Natural killer cell (primary cell): ENCODE data around the gene CALR3. TPM values are rescaled to one million over a fixed set of nuclear protein-coding genes. Genes with fewer than 3 reads are reported as not detected.

Experiments
- ATAC-seq, 3 donors: fragments of 150-1000 bp in 2 of 3; fragments of 200-7000 bp in 1 of 3; cut with Tn5 transposase; 1 replicate in 1 of 3; 2 replicates in 2 of 3; pipeline ENCODE4 v1.10.0; 2021; ENCODE audit warnings: mild to moderate bottlenecking in 2 of 3, moderate library complexity in 2 of 3
- DNase-seq, 2 donors: peaks; one replicate each; pipeline versions ENCODE4 v3.0.0 to v3.0.0-alpha.2; 2013 to 2021; ENCODE audit warnings: mixed read lengths in 1 of 2
- H3K27ac ChIP-seq: one replicate; pipeline ENCODE4 v1.5.1; 2013; ENCODE audit warnings: mild to moderate bottlenecking, low read length
- H3K27me3 ChIP-seq: one replicate; pipeline ENCODE4 v1.6.1; 2013; ENCODE audit warnings: low read length; ENCODE audit not compliant: control insufficient read depth, insufficient read depth
- H3K36me3 ChIP-seq: one replicate; pipeline ENCODE4 v1.6.1; 2013; ENCODE audit warnings: low read length; ENCODE audit not compliant: control insufficient read depth, insufficient read depth
- H3K4me1 ChIP-seq: one replicate; pipeline ENCODE4 v1.6.1; 2013; ENCODE audit warnings: low read length; ENCODE audit not compliant: control insufficient read depth, insufficient read depth
- H3K4me3 ChIP-seq: one replicate; pipeline ENCODE4 v1.5.1; 2013; ENCODE audit warnings: low read length
- H3K9me3 ChIP-seq: one replicate; pipeline ENCODE4 v1.6.1; 2013; ENCODE audit warnings: low read length; ENCODE audit not compliant: control insufficient read depth, insufficient read depth
- H3K27ac Mint-ChIP-seq, 2 donors: one replicate each; pipeline ENCODE4 v1.8.0; 2022; ENCODE audit warnings: mild to moderate bottlenecking in 2 of 2, mixed read lengths in 2 of 2, moderate library complexity in 1 of 2
- H3K27me3 Mint-ChIP-seq, 2 donors: one replicate each; pipeline ENCODE4 v1.8.0; 2022; ENCODE audit warnings: low read depth in 2 of 2, mixed read lengths in 2 of 2
- H3K36me3 Mint-ChIP-seq: one replicate; pipeline ENCODE4 v1.8.0; 2022; ENCODE audit warnings: mixed read lengths
- H3K4me1 Mint-ChIP-seq, 2 donors: one replicate each; pipeline ENCODE4 v1.8.0; 2022; ENCODE audit warnings: mixed read lengths in 2 of 2
- H3K4me3 Mint-ChIP-seq: one replicate; pipeline ENCODE4 v1.8.0; 2022; ENCODE audit warnings: mild to moderate bottlenecking, moderate library complexity, mixed read lengths
- H3K9me3 Mint-ChIP-seq, 2 donors: one replicate each; pipeline ENCODE4 v1.8.0; 2022; ENCODE audit warnings: mixed read lengths in 2 of 2
- WGBS: methylation state at CpG from one replicate; pipeline ENCODE4 v1.1.7; 2013; ENCODE audit warnings: missing lambda C conversion rate; ENCODE audit not compliant: insufficient coverage; 5-methylcytosine and 5-hydroxymethylcytosine counted together
- intact Hi-C: fragments of 100-400 bp; cut with micrococcal nuclease; formaldehyde crosslinking; loops from one replicate; pipeline ENCODE4 v1.14.2; 2022
- total RNA-seq, 4 donors: library from RNA; stranded (reverse); fragments of 120-200 nt in 1 of 4; gene quantifications; one replicate each; pipeline versions ENCODE4 v1.2.3 to v1.2.4, GENCODE V29; 2013 to 2022
- TF ChIP-seq, protein P1 (sequence below): fragments of 200-600 bp; IDR thresholded peaks from one replicate; pipeline ENCODE4 v1.8.0; 2022; ENCODE audit warnings: antibody characterized with exemption

CALR3 gene
- total RNA-seq, 3 donors from 2014 or later (not counting 1 experiment from before 2014, with no cell fraction given): not detected

DNA sequence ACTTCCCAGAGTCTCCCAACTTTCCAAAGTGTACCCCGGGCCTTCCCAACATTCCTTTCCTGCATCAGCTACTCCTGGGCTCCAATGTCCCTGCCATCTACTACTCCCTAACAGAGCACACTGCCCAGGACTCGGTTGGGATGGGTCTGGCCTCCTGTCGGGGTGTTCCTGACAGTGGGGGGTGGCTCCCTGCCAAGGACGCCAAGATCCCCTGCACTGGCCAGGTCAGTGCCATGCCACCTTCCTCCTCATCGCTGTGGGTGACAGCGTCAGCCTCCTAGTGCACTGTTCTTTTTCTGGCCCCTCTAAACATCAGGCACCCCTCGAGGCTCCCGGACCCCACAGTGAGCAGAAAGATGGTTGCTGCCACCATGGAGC, 38.0 kb downstream of the CALR3 start:
- H3K36me3 Mint-ChIP-seq: no peaks in the 10 kb centered on the region
- intact Hi-C loops: no loop called here
- peaks cover 67 to 75% of the 10 kb centered on the region in 2 donors for H3K4me1 Mint-ChIP-seq
- no peak overlapping the region for H3K4me3 Mint-ChIP-seq
- ATAC-seq: no peak
- no peaks in the 10 kb centered on the region for H3K9me3 Mint-ChIP-seq
- TF ChIP-seq, protein P1, sequence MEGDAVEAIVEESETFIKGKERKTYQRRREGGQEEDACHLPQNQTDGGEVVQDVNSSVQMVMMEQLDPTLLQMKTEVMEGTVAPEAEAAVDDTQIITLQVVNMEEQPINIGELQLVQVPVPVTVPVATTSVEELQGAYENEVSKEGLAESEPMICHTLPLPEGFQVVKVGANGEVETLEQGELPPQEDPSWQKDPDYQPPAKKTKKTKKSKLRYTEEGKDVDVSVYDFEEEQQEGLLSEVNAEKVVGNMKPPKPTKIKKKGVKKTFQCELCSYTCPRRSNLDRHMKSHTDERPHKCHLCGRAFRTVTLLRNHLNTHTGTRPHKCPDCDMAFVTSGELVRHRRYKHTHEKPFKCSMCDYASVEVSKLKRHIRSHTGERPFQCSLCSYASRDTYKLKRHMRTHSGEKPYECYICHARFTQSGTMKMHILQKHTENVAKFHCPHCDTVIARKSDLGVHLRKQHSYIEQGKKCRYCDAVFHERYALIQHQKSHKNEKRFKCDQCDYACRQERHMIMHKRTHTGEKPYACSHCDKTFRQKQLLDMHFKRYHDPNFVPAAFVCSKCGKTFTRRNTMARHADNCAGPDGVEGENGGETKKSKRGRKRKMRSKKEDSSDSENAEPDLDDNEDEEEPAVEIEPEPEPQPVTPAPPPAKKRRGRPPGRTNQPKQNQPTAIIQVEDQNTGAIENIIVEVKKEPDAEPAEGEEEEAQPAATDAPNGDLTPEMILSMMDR: no peak
- 56% methylated on average over 8 of the region's 8 CpGs for WGBS
- DNase-seq: no peak
- H3K4me1 ChIP-seq: peaks cover 54% of the 10 kb centered on the region
- no peaks in the 10 kb centered on the region for H3K27me3 Mint-ChIP-seq
- peak overlapping the region; percentile 21 to 78 for H3K27ac Mint-ChIP-seq
- H3K9me3 ChIP-seq: no peaks in the 10 kb centered on the region
- no peak overlapping the region for H3K4me3 ChIP-seq
- no peaks in the 10 kb centered on the region for H3K27me3 ChIP-seq
- no peak overlapping the region for H3K27ac ChIP-seq
- H3K36me3 ChIP-seq: no peaks in the 10 kb centered on the region

DNA sequence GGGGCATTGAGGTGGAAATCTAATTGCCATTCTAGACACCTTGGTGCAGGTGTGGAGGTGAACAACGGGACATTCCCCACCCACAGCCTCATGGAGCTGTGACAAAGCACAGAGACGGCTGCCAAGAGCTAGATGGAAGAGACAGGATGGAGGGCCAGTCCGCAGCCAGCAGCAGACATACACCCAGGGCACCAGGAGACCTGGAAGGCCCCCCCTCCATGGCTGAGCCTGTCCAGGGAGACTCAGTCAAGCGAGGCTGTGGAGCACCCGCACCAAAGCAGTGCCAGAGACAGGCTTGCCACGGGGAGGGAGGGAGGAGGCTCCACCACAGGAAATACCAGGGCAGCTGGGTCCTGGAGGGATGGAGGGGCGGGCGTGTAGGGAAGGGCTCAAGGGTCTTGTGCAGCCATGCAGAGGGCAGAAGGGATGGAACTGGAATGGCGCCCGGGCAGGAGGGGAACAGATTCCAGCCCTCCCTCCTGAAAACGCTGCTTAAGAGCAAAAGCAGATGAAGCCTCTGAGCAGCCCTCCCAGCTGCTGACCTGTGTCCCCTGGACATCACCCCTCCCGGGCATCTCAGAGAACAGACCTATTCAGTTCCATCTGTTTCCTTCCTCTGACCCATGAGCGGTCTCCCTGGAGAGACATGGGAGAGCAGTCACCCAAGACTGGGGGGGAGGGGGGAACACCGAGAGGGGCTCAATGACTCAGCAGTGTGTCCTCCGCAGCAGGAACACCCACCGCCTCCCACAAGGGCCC, 38.6 kb downstream of the CALR3 start:
- no peak overlapping the region for H3K27ac ChIP-seq
- Mint-ChIP-seq H3K36me3 (no peaks in the 10 kb centered on the region), H3K4me1 (peaks cover 62 to 70% of the 10 kb centered on the region in 2 donors), H3K27me3 (no peaks in the 10 kb centered on the region), H3K4me3 (peak overlapping the region; percentile 78), H3K9me3 (no peaks in the 10 kb centered on the region), H3K27ac (peak overlapping the region; percentile 73 to 78)
- H3K27me3 ChIP-seq: no peaks in the 10 kb centered on the region
- no peak for DNase-seq
- intact Hi-C loops: no loop called here
- H3K9me3 ChIP-seq: no peaks in the 10 kb centered on the region
- TF ChIP-seq, protein P1: no peak
- H3K4me1 ChIP-seq: peaks cover 50% of the 10 kb centered on the region
- H3K36me3 ChIP-seq: no peaks in the 10 kb centered on the region
- H3K4me3 ChIP-seq: no peak overlapping the region
- 26% methylated on average over 16 of the region's 16 CpGs for WGBS
- peak; percentile 22 to 38 (median 28) for ATAC-seq

DNA sequence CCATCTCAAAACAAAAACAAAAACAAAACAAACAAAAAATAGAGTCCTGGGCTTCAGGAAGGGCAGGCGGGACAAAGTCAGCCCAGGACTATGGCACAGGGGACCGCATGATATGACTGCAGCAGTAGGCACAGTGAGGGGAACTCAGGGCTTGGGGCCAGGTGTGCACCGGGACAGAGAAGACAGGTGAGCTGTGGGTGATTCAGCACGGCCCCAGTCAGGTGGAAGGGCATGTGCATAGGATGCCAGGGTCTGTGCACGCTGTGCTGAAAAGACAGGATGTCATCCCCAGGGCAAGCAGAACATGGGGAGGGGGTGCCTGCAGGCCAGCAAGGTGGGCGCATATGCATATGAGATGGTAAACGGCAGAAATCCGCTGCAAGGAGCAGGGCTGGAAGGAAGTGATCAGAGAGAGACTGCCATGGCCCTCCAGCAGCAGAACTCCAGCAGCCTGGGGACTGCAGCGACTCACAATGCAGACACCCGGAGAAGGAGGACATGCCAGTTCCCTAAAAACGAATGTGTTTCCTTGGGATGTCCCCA, 39.2 kb downstream of the CALR3 start:
- H3K27me3 ChIP-seq: no peaks in the 10 kb centered on the region
- H3K27ac ChIP-seq: no peak overlapping the region
- H3K27ac Mint-ChIP-seq: peak overlapping the region; percentile 73 to 78
- peaks cover 50% of the 10 kb centered on the region for H3K4me1 ChIP-seq
- WGBS: 55% methylated on average over 11 of the region's 11 CpGs
- no peaks in the 10 kb centered on the region for H3K9me3 ChIP-seq
- intact Hi-C loops: no loop called here
- TF ChIP-seq, protein P1: no peak
- DNase-seq (no peak), ATAC-seq (no peak)
- peak overlapping the region; percentile 78 for H3K4me3 Mint-ChIP-seq
- H3K36me3 Mint-ChIP-seq: no peaks in the 10 kb centered on the region
- no peaks in the 10 kb centered on the region for H3K9me3 Mint-ChIP-seq
- no peak overlapping the region for H3K4me3 ChIP-seq
- H3K4me1 Mint-ChIP-seq: peaks cover 55 to 63% of the 10 kb centered on the region in 2 donors
- no peaks in the 10 kb centered on the region for H3K27me3 Mint-ChIP-seq
- no peaks in the 10 kb centered on the region for H3K36me3 ChIP-seq
